ENCODE results near the gene ZAP70. TPM values are rescaled to one million over a fixed set of nuclear protein-coding genes. Genes with fewer than 3 reads are reported as not detected.

The ZAP70 gene
- total RNA-seq = 15.0 TPM
- 0.37 TPM for polyA plus RNA-seq (ENCODE audit: insufficient read depth, low read depth, low replicate concordance)
- long read RNA-seq, donor 1 = 0 reads
- long read RNA-seq, donor 2 = 0 reads
- long read RNA-seq, donor 3 = 0 reads
- long read RNA-seq, donor 4 = 0 reads
- long read RNA-seq, donor 5 = 0 reads
- long read RNA-seq, donor 6 = 0 reads
- long read RNA-seq, donor 7, partial matches to known transcripts = 4 of 4 reads
- long read RNA-seq, donor 7, other reads (novel, unspliced or antisense) = 0 of 4 reads
- long read RNA-seq, donor 8, partial matches to known transcripts = 0 of 1 reads
- long read RNA-seq, donor 8, other reads (novel, unspliced or antisense) = 0 of 1 reads
- long read RNA-seq, donor 9 = 0 reads
- long read RNA-seq, donor 10 = 0 reads

DNA sequence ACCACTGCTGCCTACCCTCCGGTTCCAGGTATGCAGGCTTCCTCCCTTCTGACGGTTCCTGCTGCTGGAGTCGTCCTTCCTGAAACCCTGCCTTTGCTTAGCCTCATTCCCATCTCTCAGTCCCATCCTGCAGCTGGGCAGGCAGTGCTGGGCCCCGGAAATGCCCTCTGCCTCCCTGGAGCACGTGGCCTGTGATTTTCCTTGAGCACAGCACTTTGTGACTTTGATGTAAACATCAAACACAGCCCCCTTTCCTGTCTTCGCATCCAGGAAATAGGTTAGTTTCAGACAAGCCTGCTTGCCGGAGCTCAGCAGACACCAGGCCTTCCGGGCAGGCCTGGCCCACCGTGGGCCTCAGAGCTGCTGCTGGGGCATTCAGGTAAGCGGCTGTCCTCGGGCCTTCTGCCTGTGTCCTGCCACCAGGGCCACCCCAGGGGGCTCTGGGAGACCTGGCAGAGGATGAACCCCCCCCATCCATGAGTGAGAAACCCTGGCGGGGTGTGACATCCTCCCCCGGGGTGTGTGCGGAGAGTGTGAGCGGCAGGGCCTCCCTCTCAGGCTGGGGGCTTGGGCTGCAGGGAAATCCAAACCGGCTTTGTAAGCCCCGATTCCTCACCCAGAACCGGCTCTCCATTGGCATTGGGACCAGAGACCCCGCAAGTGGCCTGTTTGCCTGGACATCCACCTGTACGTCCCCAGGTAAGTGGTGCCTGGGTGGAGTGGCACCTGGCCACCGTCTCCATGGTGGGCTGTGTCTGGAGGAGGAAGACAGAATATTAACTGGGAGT, at the start of gene ZAP70:
TSS of gene ZAP70 (plus strand) at position 281 of the 788 bp plus-strand sequence. CDS start 10,461 bp downstream, outside the sequence.
- H3K9me3 ChIP-seq (ENCODE audit: control insufficient read depth in 2 of 3, insufficient read depth in 1 of 3, low read length in 3 of 3) = no peaks in the 10 kb centered on the region
- no peak within 1 kb of the TSS for H3K27ac ChIP-seq (ENCODE audit: low read depth in 2 of 2, low read length in 2 of 2)
- FAIRE-seq (no peak), DNase-seq (peak in 3 of 5 donors; percentile 26 to 76 (median 45))
- TF ChIP-seq, protein P1, sequence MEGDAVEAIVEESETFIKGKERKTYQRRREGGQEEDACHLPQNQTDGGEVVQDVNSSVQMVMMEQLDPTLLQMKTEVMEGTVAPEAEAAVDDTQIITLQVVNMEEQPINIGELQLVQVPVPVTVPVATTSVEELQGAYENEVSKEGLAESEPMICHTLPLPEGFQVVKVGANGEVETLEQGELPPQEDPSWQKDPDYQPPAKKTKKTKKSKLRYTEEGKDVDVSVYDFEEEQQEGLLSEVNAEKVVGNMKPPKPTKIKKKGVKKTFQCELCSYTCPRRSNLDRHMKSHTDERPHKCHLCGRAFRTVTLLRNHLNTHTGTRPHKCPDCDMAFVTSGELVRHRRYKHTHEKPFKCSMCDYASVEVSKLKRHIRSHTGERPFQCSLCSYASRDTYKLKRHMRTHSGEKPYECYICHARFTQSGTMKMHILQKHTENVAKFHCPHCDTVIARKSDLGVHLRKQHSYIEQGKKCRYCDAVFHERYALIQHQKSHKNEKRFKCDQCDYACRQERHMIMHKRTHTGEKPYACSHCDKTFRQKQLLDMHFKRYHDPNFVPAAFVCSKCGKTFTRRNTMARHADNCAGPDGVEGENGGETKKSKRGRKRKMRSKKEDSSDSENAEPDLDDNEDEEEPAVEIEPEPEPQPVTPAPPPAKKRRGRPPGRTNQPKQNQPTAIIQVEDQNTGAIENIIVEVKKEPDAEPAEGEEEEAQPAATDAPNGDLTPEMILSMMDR (IDR thresholded peaks at IDR 0.05; ENCODE audit: borderline replicate concordance, extremely low read depth, insufficient read depth) = no peak
- no peaks in the 10 kb centered on the region for H3K27me3 ChIP-seq (ENCODE audit: control insufficient read depth, insufficient read depth, low read length)
- peaks cover 0 to 2% (median 0%) of the 10 kb centered on the region in 3 donors for H3K4me1 ChIP-seq (ENCODE audit: control insufficient read depth in 2 of 3, insufficient read depth in 2 of 3, low read depth in 1 of 3, low read length in 3 of 3)
- H3K36me3 ChIP-seq (ENCODE audit: control insufficient read depth in 2 of 3, insufficient read depth in 3 of 3, low read length in 3 of 3) = no peaks in the 10 kb centered on the region
- H3K9ac ChIP-seq (ENCODE audit: low read length in 3 of 3) = no peak within 1 kb of the TSS
- H3K4me3 ChIP-seq (ENCODE audit: low read length in 3 of 3) = no peak within 1 kb of the TSS
- intact Hi-C loops (cut with DNase I) = no loop called here

DNA sequence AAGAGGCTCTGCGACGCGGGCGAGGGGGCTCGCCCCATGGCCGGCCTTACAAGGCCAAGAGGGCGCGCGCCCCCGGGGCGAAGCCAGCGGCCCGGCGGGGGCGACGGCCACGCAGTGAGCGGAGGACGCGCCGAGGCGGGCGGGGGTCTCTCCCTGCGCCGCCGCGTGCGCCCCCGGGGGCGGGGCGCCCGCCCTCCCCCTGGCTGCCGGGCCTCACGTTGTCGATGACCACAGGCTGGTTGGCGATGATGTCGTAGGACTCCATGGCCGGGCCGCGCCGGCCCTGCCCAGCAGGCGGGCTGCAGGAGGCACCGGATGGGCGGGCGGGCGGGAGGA, 49.8 kb upstream of the ZAP70 start:
- Histone ChIP-seq H3K4me1 (ENCODE audit: control insufficient read depth in 2 of 3, insufficient read depth in 2 of 3, low read depth in 1 of 3, low read length in 3 of 3) (peaks cover 0 to 18% (median 6%) of the 10 kb centered on the region in 3 donors), H3K27ac (ENCODE audit: low read depth in 2 of 2, low read length in 2 of 2) (peak overlapping the region; percentile 71 to 93), H3K9ac (ENCODE audit: low read length in 3 of 3) (peak overlapping the region in 2 of 3 donors; percentile 21 to 98), H3K27me3 (ENCODE audit: control insufficient read depth, insufficient read depth, low read length) (no peaks in the 10 kb centered on the region), H3K9me3 (ENCODE audit: control insufficient read depth in 2 of 3, insufficient read depth in 1 of 3, low read length in 3 of 3) (no peaks in the 10 kb centered on the region), H3K36me3 (ENCODE audit: control insufficient read depth in 2 of 3, insufficient read depth in 3 of 3, low read length in 3 of 3) (peaks cover 0 to 5% (median 2%) of the 10 kb centered on the region in 3 donors), H3K4me3 (ENCODE audit: low read length in 3 of 3) (peak overlapping the region; percentile 70 to 85 (median 81))
- no peak for FAIRE-seq
- no peak for DNase-seq
- intact Hi-C loops (cut with DNase I) = no loop called here
- TF ChIP-seq, protein P1 (IDR thresholded peaks at IDR 0.05; ENCODE audit: borderline replicate concordance, extremely low read depth, insufficient read depth) = no peak

DNA sequence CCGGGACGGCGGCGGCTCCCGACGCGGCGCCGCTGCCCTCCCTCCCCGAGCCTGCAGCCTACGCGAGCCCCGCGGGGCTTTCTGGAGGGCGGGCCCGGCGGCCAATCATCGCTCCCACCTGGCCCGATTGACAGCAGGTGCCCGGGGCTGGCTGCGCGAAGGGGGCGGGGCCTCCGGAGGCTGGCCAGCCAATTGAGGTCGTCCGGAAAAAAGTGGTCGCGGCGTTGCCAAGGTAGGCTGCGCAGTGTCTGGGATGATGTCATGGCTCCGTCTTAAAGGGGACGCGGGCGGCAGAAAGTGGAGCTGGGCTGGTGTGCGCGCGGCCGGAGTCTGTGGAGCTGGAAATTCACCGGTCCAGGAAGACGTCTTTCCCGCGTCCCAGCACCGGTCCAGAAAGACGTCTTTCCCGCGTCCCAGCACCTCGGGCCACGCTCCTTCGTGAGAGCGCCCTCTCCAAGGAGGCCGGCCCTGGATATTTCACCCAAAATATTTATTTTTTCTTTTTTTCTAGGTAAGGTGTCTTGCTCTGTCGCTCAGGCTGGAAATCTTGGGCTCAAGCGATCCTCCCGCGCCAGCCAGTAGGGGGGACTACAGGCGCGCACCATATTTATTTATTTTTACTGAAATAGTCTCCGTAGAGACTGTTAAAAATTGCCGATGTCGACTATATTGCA, 49.3 kb upstream of the ZAP70 start, which contains the start of gene ACTR1B:
TSS of gene ACTR1B (minus strand) at position 83 of the 674 bp plus-strand sequence. CDS start 154 bp downstream, outside the sequence.
- DNase-seq = peak; percentile 99
- peak; percentile 54 for FAIRE-seq
- Histone ChIP-seq H3K4me1 (ENCODE audit: control insufficient read depth in 2 of 3, insufficient read depth in 2 of 3, low read depth in 1 of 3, low read length in 3 of 3) (peaks cover 0 to 18% (median 6%) of the 10 kb centered on the region in 3 donors), H3K36me3 (ENCODE audit: control insufficient read depth in 2 of 3, insufficient read depth in 3 of 3, low read length in 3 of 3) (peaks cover 0 to 5% (median 0%) of the 10 kb centered on the region in 3 donors), H3K27me3 (ENCODE audit: control insufficient read depth, insufficient read depth, low read length) (no peaks in the 10 kb centered on the region), H3K9me3 (ENCODE audit: control insufficient read depth in 2 of 3, insufficient read depth in 1 of 3, low read length in 3 of 3) (no peaks in the 10 kb centered on the region), H3K4me3 (ENCODE audit: low read length in 3 of 3) (peak within 1 kb of the TSS; percentile 81 to 87 (median 82)), H3K27ac (ENCODE audit: low read depth in 2 of 2, low read length in 2 of 2) (peak within 1 kb of the TSS; percentile 92 to 93), H3K9ac (ENCODE audit: low read length in 3 of 3) (peak within 1 kb of the TSS; percentile 72 to 98 (median 76))
- intact Hi-C loops (cut with DNase I) = no loop called here
- TF ChIP-seq, protein P1 (IDR thresholded peaks at IDR 0.05; ENCODE audit: borderline replicate concordance, extremely low read depth, insufficient read depth) = peak; percentile 35
